WTC11 (cell line): ENCODE data around the gene TRIM45. TPM values are rescaled to one million over a fixed set of nuclear protein-coding genes. Genes with fewer than 3 reads are reported as not detected.
A peak's percentile ranks its signal among the peaks of the same experiment; 100 is the strongest.

Source experiments
- ATAC-seq: fragments of 200-7000 bp; cut with Tn5 transposase; 2 replicates; pipeline ENCODE4 v1.10.0; 2021; ENCODE audit warnings: mild to moderate bottlenecking, moderate library complexity
- CTCF ChIA-PET: fragments of 300-600 bp; sonication (Branson Sonifier 250); formaldehyde crosslinking; loops from one replicate; lab custom pipeline; 2021; ENCODE audit warnings: antibody characterized with exemption; lab: Charles Lee
- POLR2A ChIA-PET: fragments of 350-600 bp; sonication (Branson Sonifier 250); formaldehyde crosslinking; loops from one replicate; lab custom pipeline; 2021; ENCODE audit warnings: antibody characterized with exemption; lab: Charles Lee
- DNase-seq: peaks from one replicate; pipeline ENCODE4 v3.0.0; 2021; ENCODE audit warnings: low spot score
- H3K27ac Mint-ChIP-seq: 2 replicates; pipeline ENCODE4 v1.8.0; 2021; ENCODE audit warnings: mixed read lengths
- H3K27me3 Mint-ChIP-seq: 2 replicates; pipeline ENCODE4 v1.8.0; 2021; ENCODE audit warnings: low read depth, mild to moderate bottlenecking, moderate library complexity, mixed read lengths
- H3K36me3 Mint-ChIP-seq: 2 replicates; pipeline ENCODE4 v1.8.0; 2021; ENCODE audit warnings: mixed read lengths
- H3K4me1 Mint-ChIP-seq: 2 replicates; pipeline ENCODE4 v1.8.0; 2022; ENCODE audit warnings: mixed read lengths
- H3K4me3 Mint-ChIP-seq: 2 replicates; pipeline ENCODE4 v1.8.0; 2021; ENCODE audit warnings: mild to moderate bottlenecking, moderate library complexity, mixed read lengths
- H3K9me3 Mint-ChIP-seq: 2 replicates; pipeline ENCODE4 v1.8.0; 2021; ENCODE audit warnings: mixed read lengths
- CREM ChIP-seq: sonication (generic); formaldehyde crosslinking; IDR thresholded peaks from 2 replicates; pipeline ENCODE4 v1.8.1; 2022; ENCODE audit warnings: mild to moderate bottlenecking, missing genetic modification reagents, moderate library complexity
- CTCF ChIP-seq: fragments of 200-600 bp; IDR thresholded peaks from 2 replicates; pipeline ENCODE4 v1.8.0; 2022; ENCODE audit warnings: antibody characterized with exemption
- E2F4 ChIP-seq: sonication (generic); formaldehyde crosslinking; IDR thresholded peaks from 2 replicates; pipeline ENCODE4 v1.8.1; 2022; ENCODE audit warnings: low read depth, mild to moderate bottlenecking, moderate library complexity, missing genetic modification reagents, borderline replicate concordance
- E2F5 ChIP-seq: sonication (generic); formaldehyde crosslinking; IDR thresholded peaks from 2 replicates; pipeline ENCODE4 v1.8.1; 2022; ENCODE audit warnings: mild to moderate bottlenecking, moderate library complexity, missing genetic modification reagents
- ELF4 ChIP-seq: sonication (generic); formaldehyde crosslinking; IDR thresholded peaks from 2 replicates; pipeline ENCODE4 v1.8.1; 2022; ENCODE audit warnings: low read depth, mild to moderate bottlenecking, moderate library complexity, missing genetic modification reagents
- HMGXB4 ChIP-seq: sonication (generic); formaldehyde crosslinking; IDR thresholded peaks from 2 replicates; pipeline ENCODE4 v1.8.1; 2023; ENCODE audit warnings: mild to moderate bottlenecking, moderate library complexity, missing genetic modification reagents
- MXD4 ChIP-seq: fragments of 250-450 bp; sonication (Bioruptor Pico); IDR thresholded peaks from 2 replicates; pipeline ENCODE4 v1.8.0; 2021; ENCODE audit warnings: mild to moderate bottlenecking, moderate library complexity, borderline replicate concordance
- MYBL2 ChIP-seq: sonication (generic); formaldehyde crosslinking; IDR thresholded peaks from 2 replicates; pipeline ENCODE4 v1.8.1; 2023; ENCODE audit warnings: mild to moderate bottlenecking, moderate library complexity, missing genetic modification reagents
- NR1H2 ChIP-seq: sonication (generic); formaldehyde crosslinking; IDR thresholded peaks from 2 replicates; pipeline ENCODE4 v1.9.0; 2021; ENCODE audit warnings: mild to moderate bottlenecking, moderate library complexity, missing genetic modification reagents
- NR3C1 ChIP-seq: sonication (generic); formaldehyde crosslinking; conservative IDR thresholded peaks from 2 replicates; pipeline ENCODE4 v1.8.1; 2023; ENCODE audit warnings: low read depth, mild to moderate bottlenecking, missing genetic modification reagents
- SMAD3 ChIP-seq: sonication (generic); formaldehyde crosslinking; IDR thresholded peaks from 2 replicates; pipeline ENCODE4 v1.8.0; 2022; ENCODE audit warnings: missing genetic modification reagents, mild to moderate bottlenecking, borderline replicate concordance
- TCF7 ChIP-seq: sonication (generic); formaldehyde crosslinking; IDR thresholded peaks from 2 replicates; pipeline ENCODE4 v1.8.0; 2022; ENCODE audit warnings: mild to moderate bottlenecking, low read depth, missing genetic modification reagents, moderate library complexity
- ZBTB43 ChIP-seq: sonication (generic); formaldehyde crosslinking; IDR thresholded peaks from 2 replicates; pipeline ENCODE4 v1.8.1; 2023; ENCODE audit warnings: mild to moderate bottlenecking, missing genetic modification reagents
- ZNF232 ChIP-seq: sonication (generic); formaldehyde crosslinking; IDR thresholded peaks from 2 replicates; pipeline ENCODE4 v1.8.0; 2022; ENCODE audit warnings: mild to moderate bottlenecking, missing genetic modification reagents
- total RNA-seq: library from RNA; stranded (reverse); gene quantifications from 3 replicates; pipeline ENCODE4 v1.2.3, GENCODE V29; 2021
- TF ChIP-seq, protein P1 (sequence below): sonication (generic); formaldehyde crosslinking; IDR thresholded peaks from 2 replicates; pipeline ENCODE4 v1.8.0; 2022; ENCODE audit warnings: mild to moderate bottlenecking, missing genetic modification reagents
- TF ChIP-seq, protein P2 (sequence below): sonication (generic); formaldehyde crosslinking; IDR thresholded peaks from 2 replicates; pipeline ENCODE4 v1.8.1; 2023; ENCODE audit warnings: mild to moderate bottlenecking, missing genetic modification reagents
- TF ChIP-seq, protein P3 (sequence below): sonication (generic); formaldehyde crosslinking; IDR thresholded peaks from 2 replicates; pipeline ENCODE4 v1.8.0; 2022; ENCODE audit warnings: mild to moderate bottlenecking, missing genetic modification reagents

Gene TRIM45
- total RNA-seq, 1 experiment from 2014 or later: 11.8 TPM

GRCh38 chr1:117130526-117130925, 9.0 kb upstream of the TRIM45 start (continued):
- no peak for TF ChIP-seq TCF7
- TF ChIP-seq ZBTB43 (CRISPR knock-in tag): no peak
- TF ChIP-seq, protein P1, sequence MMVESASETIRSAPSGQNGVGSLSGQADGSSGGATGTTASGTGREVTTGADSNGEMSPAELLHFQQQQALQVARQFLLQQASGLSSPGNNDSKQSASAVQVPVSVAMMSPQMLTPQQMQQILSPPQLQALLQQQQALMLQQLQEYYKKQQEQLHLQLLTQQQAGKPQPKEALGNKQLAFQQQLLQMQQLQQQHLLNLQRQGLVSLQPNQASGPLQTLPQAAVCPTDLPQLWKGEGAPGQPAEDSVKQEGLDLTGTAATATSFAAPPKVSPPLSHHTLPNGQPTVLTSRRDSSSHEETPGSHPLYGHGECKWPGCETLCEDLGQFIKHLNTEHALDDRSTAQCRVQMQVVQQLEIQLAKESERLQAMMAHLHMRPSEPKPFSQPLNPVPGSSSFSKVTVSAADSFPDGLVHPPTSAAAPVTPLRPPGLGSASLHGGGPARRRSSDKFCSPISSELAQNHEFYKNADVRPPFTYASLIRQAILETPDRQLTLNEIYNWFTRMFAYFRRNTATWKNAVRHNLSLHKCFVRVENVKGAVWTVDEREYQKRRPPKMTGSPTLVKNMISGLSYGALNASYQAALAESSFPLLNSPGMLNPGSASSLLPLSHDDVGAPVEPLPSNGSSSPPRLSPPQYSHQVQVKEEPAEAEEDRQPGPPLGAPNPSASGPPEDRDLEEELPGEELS: no peak
- TF ChIP-seq, protein P2, sequence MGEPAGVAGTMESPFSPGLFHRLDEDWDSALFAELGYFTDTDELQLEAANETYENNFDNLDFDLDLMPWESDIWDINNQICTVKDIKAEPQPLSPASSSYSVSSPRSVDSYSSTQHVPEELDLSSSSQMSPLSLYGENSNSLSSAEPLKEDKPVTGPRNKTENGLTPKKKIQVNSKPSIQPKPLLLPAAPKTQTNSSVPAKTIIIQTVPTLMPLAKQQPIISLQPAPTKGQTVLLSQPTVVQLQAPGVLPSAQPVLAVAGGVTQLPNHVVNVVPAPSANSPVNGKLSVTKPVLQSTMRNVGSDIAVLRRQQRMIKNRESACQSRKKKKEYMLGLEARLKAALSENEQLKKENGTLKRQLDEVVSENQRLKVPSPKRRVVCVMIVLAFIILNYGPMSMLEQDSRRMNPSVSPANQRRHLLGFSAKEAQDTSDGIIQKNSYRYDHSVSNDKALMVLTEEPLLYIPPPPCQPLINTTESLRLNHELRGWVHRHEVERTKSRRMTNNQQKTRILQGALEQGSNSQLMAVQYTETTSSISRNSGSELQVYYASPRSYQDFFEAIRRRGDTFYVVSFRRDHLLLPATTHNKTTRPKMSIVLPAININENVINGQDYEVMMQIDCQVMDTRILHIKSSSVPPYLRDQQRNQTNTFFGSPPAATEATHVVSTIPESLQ (CRISPR knock-in tag): no peak
- no peak for TF ChIP-seq CTCF
- TF ChIP-seq E2F4 (CRISPR knock-in tag): no peak

- DNase-seq: no peak
- POLR2A ChIA-PET: interaction anchor here (1.0 kb wide), 1 partner anchor 68 kb away, joined by 3 read pairs; the partner anchor contains the start of gene TTF2
- peak; percentile 48 for ATAC-seq
- no peak for TF ChIP-seq ZNF232
- no peak for TF ChIP-seq ELF4 (CRISPR knock-in tag)
- TF ChIP-seq CREM (CRISPR knock-in tag): no peak
- no peak for TF ChIP-seq MXD4 (CRISPR knock-in tag)
- TF ChIP-seq, protein P3, sequence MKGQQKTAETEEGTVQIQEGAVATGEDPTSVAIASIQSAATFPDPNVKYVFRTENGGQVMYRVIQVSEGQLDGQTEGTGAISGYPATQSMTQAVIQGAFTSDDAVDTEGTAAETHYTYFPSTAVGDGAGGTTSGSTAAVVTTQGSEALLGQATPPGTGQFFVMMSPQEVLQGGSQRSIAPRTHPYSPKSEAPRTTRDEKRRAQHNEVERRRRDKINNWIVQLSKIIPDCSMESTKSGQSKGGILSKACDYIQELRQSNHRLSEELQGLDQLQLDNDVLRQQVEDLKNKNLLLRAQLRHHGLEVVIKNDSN (CRISPR knock-in tag): no peak
- no peak for TF ChIP-seq SMAD3
- no peak for TF ChIP-seq NR3C1 (CRISPR knock-in tag)
- TF ChIP-seq, protein P2 (CRISPR knock-in tag): no peak
- TF ChIP-seq HMGXB4: no peak
- TF ChIP-seq E2F4 (CRISPR knock-in tag): no peak
- no peak for TF ChIP-seq NR1H2 (CRISPR knock-in tag)
- no peak for TF ChIP-seq MYBL2 (CRISPR knock-in tag)
- no peak for TF ChIP-seq E2F5 (CRISPR knock-in tag)
Observed at GRCh38 chr1:117128323-117129079, 7.0 kb upstream of the TRIM45 start.

More at GRCh38 chr1:117128323-117129079, 7.0 kb upstream of the TRIM45 start:
- peaks cover 14% of the 10 kb centered on the region for H3K4me1 Mint-ChIP-seq
- H3K36me3 Mint-ChIP-seq: no peaks in the 10 kb centered on the region
- no peak overlapping the region for H3K4me3 Mint-ChIP-seq
- CTCF ChIA-PET: interaction anchor here (0.5 to 2.2 kb wide), 31 partner anchors 8 to 504 kb away, joined by 3 to 51 read pairs (median 4); partner anchors contain the start of gene TTF2
- H3K9me3 Mint-ChIP-seq: no peaks in the 10 kb centered on the region
- H3K27me3 Mint-ChIP-seq: no peaks in the 10 kb centered on the region
- no peak overlapping the region for H3K27ac Mint-ChIP-seq
